Large intestine (tissue), 3 donors: ENCODE results near the gene RNF121. TPM values are rescaled to one million over a fixed set of nuclear protein-coding genes. Genes with fewer than 3 reads are reported as not detected.

Experiments used
- DNase-seq, 2 donors: peaks; one replicate each; pipeline versions ENCODE4 v3.0.0 to v3.0.0-alpha.2; 2013
- H3K27ac ChIP-seq: one replicate; pipeline ENCODE4 v1.5.1; 2013; ENCODE audit warnings: low read length
- H3K27me3 ChIP-seq: 2 replicates; pipeline ENCODE4 v1.6.1; 2013; ENCODE audit warnings: low read length; ENCODE audit not compliant: control insufficient read depth, insufficient read depth
- H3K36me3 ChIP-seq: 2 replicates; pipeline ENCODE4 v1.6.1; 2013; ENCODE audit warnings: low read length; ENCODE audit not compliant: control insufficient read depth, insufficient read depth
- H3K4me1 ChIP-seq: one replicate; pipeline ENCODE4 v1.6.1; 2013; ENCODE audit warnings: low read length; ENCODE audit not compliant: control insufficient read depth, insufficient read depth
- H3K4me3 ChIP-seq: one replicate; pipeline ENCODE4 v1.5.1; 2013; ENCODE audit warnings: low read length
- H3K9me3 ChIP-seq: one replicate; pipeline ENCODE4 v1.6.1; 2013; ENCODE audit warnings: mild to moderate bottlenecking, low read depth, low read length, moderate library complexity; ENCODE audit not compliant: control insufficient read depth
- WGBS: methylation state at CpG from one replicate; pipeline ENCODE4 v1.1.5; 2013; ENCODE audit warnings: low lambda C conversion rate; ENCODE audit not compliant: insufficient coverage; 5-methylcytosine and 5-hydroxymethylcytosine counted together
- polyA plus RNA-seq: library from polyadenylated mRNA; unstranded; fragments of 120-200 nt; gene quantifications from one replicate; pipeline ENCODE4 v1.2.1, GENCODE V29; 2013

The RNF121 gene
- polyA plus RNA-seq, 1 donor = 42.9 TPM

GRCh38 chr11:72037554-72038311, 108.9 kb downstream of the RNF121 start:
- no peak for DNase-seq
- WGBS = no CpG with 5 or more reads among the region's 4 CpGs
- peaks cover 27% of the 10 kb centered on the region for H3K36me3 ChIP-seq
- H3K4me3 ChIP-seq = peak overlapping the region; percentile 71
- H3K27ac ChIP-seq = peak overlapping the region; percentile 99
- H3K27me3 ChIP-seq = no peaks in the 10 kb centered on the region
- peaks cover 35% of the 10 kb centered on the region for H3K4me1 ChIP-seq
- no peaks in the 10 kb centered on the region for H3K9me3 ChIP-seq

GRCh38 chr11:72038491-72038890, 109.6 kb downstream of the RNF121 start:
- peak overlapping the region; percentile 71 for H3K4me3 ChIP-seq
- WGBS = no CpG with 5 or more reads among the region's 2 CpGs
- H3K27ac ChIP-seq = peak overlapping the region; percentile 99
- H3K9me3 ChIP-seq = no peaks in the 10 kb centered on the region
- H3K27me3 ChIP-seq = no peaks in the 10 kb centered on the region
- DNase-seq = peak in 1 of 2 donors; percentile 34
- peaks cover 21% of the 10 kb centered on the region for H3K36me3 ChIP-seq
- H3K4me1 ChIP-seq = peaks cover 39% of the 10 kb centered on the region

GRCh38 chr11:72039031-72039855, 110.4 kb downstream of the RNF121 start:
- WGBS = 0% methylated on average over 1 of the region's 5 CpGs
- Histone ChIP-seq H3K27me3 (no peaks in the 10 kb centered on the region), H3K9me3 (no peaks in the 10 kb centered on the region), H3K27ac (peak overlapping the region; percentile 99), H3K4me1 (peaks cover 39% of the 10 kb centered on the region), H3K4me3 (peak overlapping the region; percentile 71), H3K36me3 (peaks cover 15% of the 10 kb centered on the region)
- DNase-seq = peak; percentile 88 to 95

- Histone ChIP-seq H3K27me3 (no peaks in the 10 kb centered on the region), H3K4me3 (peak overlapping the region; percentile 71), H3K36me3 (peaks cover 10% of the 10 kb centered on the region), H3K4me1 (peaks cover 39% of the 10 kb centered on the region), H3K9me3 (no peaks in the 10 kb centered on the region), H3K27ac (peak overlapping the region; percentile 99)
- peak in 1 of 2 donors; percentile 75 for DNase-seq
- WGBS = no CpG with 5 or more reads among the region's 6 CpGs
Measured at GRCh38 chr11:72039856-72040401, 111.1 kb downstream of the RNF121 start.

- Histone ChIP-seq H3K36me3 (peaks cover 4% of the 10 kb centered on the region), H3K4me3 (peak overlapping the region; percentile 71), H3K27ac (peak overlapping the region; percentile 99), H3K9me3 (no peaks in the 10 kb centered on the region), H3K4me1 (peaks cover 39% of the 10 kb centered on the region), H3K27me3 (no peaks in the 10 kb centered on the region)
- WGBS = no CpG with 5 or more reads among the region's 23 CpGs
- DNase-seq = peak; percentile 93 to 95
Measured at GRCh38 chr11:72040491-72041363, 111.9 kb downstream of the RNF121 start.

GRCh38 chr11:72041364-72042063, 112.7 kb downstream of the RNF121 start:
- peak overlapping the region; percentile 99 for H3K27ac ChIP-seq
- peak overlapping the region; percentile 71 for H3K4me3 ChIP-seq
- peaks cover 38% of the 10 kb centered on the region for H3K4me1 ChIP-seq
- DNase-seq = peak; percentile 57 to 84
- no peaks in the 10 kb centered on the region for H3K27me3 ChIP-seq
- no peaks in the 10 kb centered on the region for H3K36me3 ChIP-seq
- no CpG with 5 or more reads among the region's 23 CpGs for WGBS
- no peaks in the 10 kb centered on the region for H3K9me3 ChIP-seq

GRCh38 chr11:72042064-72042745, 113.4 kb downstream of the RNF121 start:
- Histone ChIP-seq H3K27ac (peak overlapping the region; percentile 99), H3K4me3 (peak overlapping the region; percentile 71), H3K9me3 (no peaks in the 10 kb centered on the region), H3K36me3 (no peaks in the 10 kb centered on the region), H3K4me1 (peaks cover 32% of the 10 kb centered on the region), H3K27me3 (no peaks in the 10 kb centered on the region)
- WGBS = 25% methylated on average over 2 of the region's 5 CpGs
- DNase-seq = peak in 1 of 2 donors; percentile 54

- DNase-seq = no peak
- no CpG with 5 or more reads among the region's 5 CpGs for WGBS
- Histone ChIP-seq H3K4me3 (no peak overlapping the region), H3K27ac (no peak overlapping the region), H3K36me3 (no peaks in the 10 kb centered on the region), H3K9me3 (no peaks in the 10 kb centered on the region), H3K27me3 (no peaks in the 10 kb centered on the region), H3K4me1 (peaks cover 18% of the 10 kb centered on the region)
Measured at GRCh38 chr11:72045849-72046248, 117.0 kb downstream of the RNF121 start.
